Glutamatergic neuron (in vitro differentiated cells): ENCODE data around the gene DEFB108B. TPM values are rescaled to one million over a fixed set of nuclear protein-coding genes. Genes with fewer than 3 reads are reported as not detected.

ENCODE experiments used
- total RNA-seq: library from RNA; stranded (reverse); fragmentation: NEBNext Ultra II Directional; extraction: Animal tissue kit (Norgen Biotek cat#: 25700); gene quantifications from one replicate; pipeline ENCODE4 v1.2.1, GENCODE V29; 2021; ENCODE audit not compliant: unreplicated experiment

Gene DEFB108B
- total RNA-seq, 1 donor from 2014 or later, result not detected

Other genes starting within 250 kb of the DEFB108B start
- not detected for gene DEFB131B, start 45.3 kb downstream of the DEFB108B start, total RNA-seq
- gene XNDC1N, start 95.4 kb downstream of the DEFB108B start, total RNA-seq, result 7.6 TPM
- gene RNF121, start 95.8 kb downstream of the DEFB108B start, total RNA-seq, result 40.4 TPM
- 13.1 TPM for gene IL18BP, start 165.7 kb downstream of the DEFB108B start, total RNA-seq
- gene NUMA1, start 247.3 kb downstream of the DEFB108B start, total RNA-seq, result 207 TPM
- 8.3 TPM for gene LRRC51, start 247.7 kb downstream of the DEFB108B start, total RNA-seq